Urinary bladder (tissue), 4 donors: Measurements from ENCODE around the gene HOXA2. TPM values are rescaled to one million over a fixed set of nuclear protein-coding genes. Genes with fewer than 3 reads are reported as not detected.

Experiments
- DNase-seq: peaks from one replicate; pipeline ENCODE4 v3.0.0-alpha.2; 2015; ENCODE audit errors: extremely low spot score
- H3K27ac ChIP-seq: one replicate; pipeline ENCODE4 v1.5.1; 2013; ENCODE audit warnings: low read depth, mild to moderate bottlenecking, moderate library complexity
- H3K36me3 ChIP-seq: one replicate; pipeline ENCODE4 v1.6.1; 2013; ENCODE audit warnings: mild to moderate bottlenecking, moderate library complexity; ENCODE audit not compliant: insufficient read depth
- H3K4me1 ChIP-seq: one replicate; pipeline ENCODE4 v1.6.1; 2013; ENCODE audit warnings: mild to moderate bottlenecking, moderate library complexity; ENCODE audit not compliant: insufficient read depth
- H3K4me3 ChIP-seq: one replicate; pipeline ENCODE4 v1.5.1; 2013; ENCODE audit warnings: low read depth, low read length
- WGBS: extraction: QIAGEN DNeasy Blood & Tissue Kit; methylation state at CpG from one replicate; pipeline ENCODE4 v1.1.7; 2013; 5-methylcytosine and 5-hydroxymethylcytosine counted together
- polyA plus RNA-seq: library from polyadenylated mRNA; stranded (reverse); fragments of 200-250 nt; gene quantifications from one replicate; pipeline ENCODE4 v1.2.3, GENCODE V29; 2013
- total RNA-seq: library from RNA; depleted of rRNA; stranded (reverse); fragments of >200 nt; gene quantifications from one replicate; pipeline ENCODE4 v1.2.3, GENCODE V29; 2014
- donor health status: healthy with polysubstance abuse.
- donor health status: healthy.

Gene HOXA2
- total and polyA plus RNA-seq, 2 donors = 1.3 to 1.4 TPM

DNA sequence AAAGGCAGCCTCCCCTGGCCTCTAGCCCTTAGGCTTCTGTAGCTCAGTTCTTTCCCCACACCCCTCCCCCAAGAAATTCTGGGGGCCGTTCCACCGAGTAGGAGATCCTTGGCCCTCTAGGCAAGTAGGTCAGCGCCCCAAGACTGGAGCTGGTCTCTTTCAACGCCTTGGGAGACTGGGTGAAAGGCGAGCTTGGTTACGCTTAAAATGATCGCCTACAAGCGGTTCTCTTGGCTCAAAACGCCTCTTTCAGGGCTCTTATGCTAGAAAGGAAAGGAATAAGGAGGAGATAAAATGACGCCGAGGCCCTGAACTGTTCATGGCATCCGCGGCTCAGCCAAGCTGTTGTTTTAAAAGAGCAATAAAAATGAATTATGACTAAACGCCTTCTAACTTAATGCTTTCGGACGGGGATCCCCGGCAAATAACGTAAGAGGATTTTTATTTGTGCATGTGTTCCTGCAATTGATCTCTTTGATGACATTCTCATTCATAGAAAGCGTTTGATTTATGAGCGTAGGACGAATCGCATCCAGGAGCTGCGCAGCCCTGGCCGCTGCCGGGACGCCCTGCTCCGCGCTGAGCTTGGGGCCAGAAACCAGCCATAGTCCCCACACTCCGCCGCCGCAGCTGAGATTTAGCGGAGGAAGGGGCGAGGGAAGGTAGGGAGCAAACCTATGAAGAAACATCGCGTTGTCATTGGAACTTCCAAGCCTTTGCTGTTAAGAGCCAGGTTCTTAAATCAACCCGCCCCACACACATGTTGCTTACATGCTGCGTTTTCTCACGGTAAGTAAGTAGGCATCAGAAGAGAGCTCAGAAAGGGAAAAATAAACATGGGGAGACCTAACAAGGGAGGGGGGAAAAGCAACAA lies 3.7 kb downstream of the HOXA2 start:
- peak; percentile 88 for DNase-seq
- Histone ChIP-seq H3K36me3 (no peaks in the 10 kb centered on the region), H3K27ac (peak overlapping the region; percentile 69), H3K4me3 (peak overlapping the region; percentile 93), H3K4me1 (no peaks in the 10 kb centered on the region)
- WGBS = 11% methylated on average over 38 of the region's 38 CpGs

DNA sequence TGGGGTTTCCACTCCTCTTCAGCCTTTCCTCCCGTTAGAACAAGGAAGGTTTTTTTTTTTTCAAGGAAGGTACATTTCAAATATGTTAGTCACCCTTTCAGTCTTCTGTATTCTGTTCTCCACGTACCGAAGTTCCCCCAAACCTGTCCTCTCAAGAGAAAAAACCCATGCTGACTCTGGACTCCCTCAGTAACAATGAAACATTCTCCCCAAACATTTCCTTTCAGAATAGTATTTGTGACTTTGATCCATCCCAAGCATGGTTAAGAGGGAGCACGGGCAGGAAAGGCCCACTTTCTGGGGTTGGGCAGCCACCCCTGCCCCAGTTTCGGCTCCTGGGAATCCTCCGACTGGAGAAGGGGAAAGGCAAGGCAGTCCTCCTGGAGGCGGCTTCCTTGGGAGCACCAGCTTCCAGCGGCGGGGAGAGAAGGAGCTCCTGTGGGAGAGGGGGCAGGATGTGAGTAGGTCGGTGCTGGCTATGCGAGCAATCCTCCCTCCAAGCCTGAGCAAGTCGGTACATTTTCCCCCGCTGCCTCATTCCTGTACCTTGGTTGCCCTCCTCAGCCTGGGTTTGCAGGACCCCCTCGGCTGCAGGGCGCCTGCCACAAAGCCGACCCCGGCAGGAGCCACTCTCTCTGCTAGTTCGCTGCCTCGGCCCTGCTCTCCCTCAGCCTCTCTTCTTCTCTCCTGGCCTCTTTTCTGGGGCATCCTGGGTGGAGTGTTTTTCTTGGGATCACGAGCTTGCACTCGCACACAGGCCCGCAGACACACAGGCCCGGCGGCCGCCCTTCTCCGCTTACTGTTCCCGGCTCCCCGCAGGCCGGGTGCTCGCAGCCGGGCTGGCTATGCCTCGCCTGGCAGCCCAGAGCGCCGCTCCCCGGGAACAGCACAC lies 4.6 kb downstream of the HOXA2 start:
- no peaks in the 10 kb centered on the region for H3K4me1 ChIP-seq
- H3K36me3 ChIP-seq = no peaks in the 10 kb centered on the region
- no peak for DNase-seq
- peak overlapping the region; percentile 93 for H3K4me3 ChIP-seq
- 18% methylated on average over 35 of the region's 35 CpGs for WGBS
- peak overlapping the region; percentile 91 for H3K27ac ChIP-seq

DNA sequence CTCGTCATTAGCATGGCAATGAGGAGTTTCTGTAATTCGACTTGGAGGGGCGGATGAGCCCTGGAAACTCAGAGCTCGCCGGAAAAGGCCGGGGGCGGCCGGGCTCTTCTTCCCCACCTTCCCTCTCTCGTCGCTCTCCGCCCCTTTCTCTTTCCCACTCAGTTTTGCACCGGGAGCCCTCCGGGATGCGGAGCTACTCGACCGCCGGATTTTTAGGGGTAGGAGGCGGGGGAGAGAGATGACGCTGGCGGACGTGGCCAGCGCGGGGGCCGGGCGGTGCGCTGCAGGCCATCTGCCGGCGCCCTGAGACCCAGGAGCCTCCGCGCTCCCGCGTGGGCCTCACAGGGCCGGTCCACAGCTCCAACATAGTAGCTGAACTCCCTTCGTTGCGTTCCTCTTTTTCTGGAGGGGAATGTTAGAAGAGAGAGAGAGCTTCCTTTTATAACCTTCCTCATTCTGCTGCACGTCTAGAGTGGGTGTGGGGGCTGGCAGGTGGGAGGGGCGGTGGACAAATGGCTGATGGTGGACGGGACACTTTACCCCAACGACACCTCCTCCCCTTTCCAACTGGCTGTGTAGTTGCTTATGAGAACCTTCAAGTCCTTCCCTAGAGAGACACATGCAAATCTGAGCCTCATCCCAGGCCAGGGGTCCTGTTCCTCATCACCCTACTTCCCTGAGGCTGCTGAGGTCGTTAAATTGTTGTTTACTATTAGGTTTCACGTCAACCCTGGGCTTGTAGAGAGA lies 5.5 kb downstream of the HOXA2 start:
- Histone ChIP-seq H3K36me3 (no peaks in the 10 kb centered on the region), H3K4me1 (no peaks in the 10 kb centered on the region), H3K4me3 (peak overlapping the region; percentile 93), H3K27ac (peak overlapping the region; percentile 91)
- no peak for DNase-seq
- under 1% methylated on average over 41 of the region's 41 CpGs for WGBS

DNA sequence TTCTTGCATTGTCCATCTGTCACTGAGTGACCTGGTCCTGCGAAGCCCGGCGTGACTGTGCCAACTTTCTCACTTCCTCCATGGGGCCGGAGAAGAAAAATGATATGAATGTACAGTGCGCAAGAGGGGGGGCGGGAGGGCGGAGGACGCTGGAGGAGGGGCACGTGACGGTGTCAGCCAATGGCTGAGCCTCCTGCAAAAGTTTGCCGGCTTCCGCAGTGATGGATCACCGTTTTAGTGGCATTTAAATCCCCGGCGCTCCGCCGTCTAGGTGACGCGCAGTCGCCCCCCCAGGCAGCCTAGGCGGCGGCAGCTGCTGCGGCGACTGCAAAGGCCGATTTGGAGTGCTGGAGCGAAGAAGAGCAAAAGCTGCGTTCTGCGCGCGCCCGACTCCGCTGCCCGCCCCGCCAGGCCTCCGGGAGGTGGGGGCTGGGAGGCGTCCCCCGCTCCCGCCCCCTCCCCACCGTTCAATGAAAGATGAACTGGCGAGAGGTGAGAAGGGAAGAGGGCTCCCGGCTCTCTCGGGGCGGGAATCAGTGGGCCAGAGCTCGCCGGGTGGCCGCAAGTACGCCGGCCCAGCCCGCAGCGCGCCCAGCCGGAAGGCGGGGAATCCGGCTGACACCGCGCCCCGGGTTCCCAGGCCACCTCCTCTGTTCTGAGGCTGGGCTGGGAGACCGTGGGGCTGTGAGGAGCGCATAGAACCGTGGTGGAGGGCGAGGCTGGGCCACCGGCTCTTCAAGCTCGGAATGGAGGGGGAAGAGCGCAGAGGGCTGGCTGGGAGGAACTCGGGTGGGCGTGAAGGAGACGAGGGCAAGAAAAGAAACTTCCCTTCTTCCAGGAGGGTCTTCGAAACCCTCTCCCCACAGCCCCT lies 6.4 kb downstream of the HOXA2 start, which contains the start of gene HOXA1:
Gene HOXA1, minus strand, starts transcription at position 104 of the 871 bp plus-strand sequence. Its CDS starts 88 bp downstream, at position 16.
- Histone ChIP-seq H3K36me3 (no peaks in the 10 kb centered on the region), H3K4me3 (peak within 1 kb of the TSS; percentile 93), H3K27ac (peak within 1 kb of the TSS; percentile 91), H3K4me1 (no peaks in the 10 kb centered on the region)
- no peak for DNase-seq
- under 1% methylated on average over 68 of the region's 68 CpGs for WGBS

DNA sequence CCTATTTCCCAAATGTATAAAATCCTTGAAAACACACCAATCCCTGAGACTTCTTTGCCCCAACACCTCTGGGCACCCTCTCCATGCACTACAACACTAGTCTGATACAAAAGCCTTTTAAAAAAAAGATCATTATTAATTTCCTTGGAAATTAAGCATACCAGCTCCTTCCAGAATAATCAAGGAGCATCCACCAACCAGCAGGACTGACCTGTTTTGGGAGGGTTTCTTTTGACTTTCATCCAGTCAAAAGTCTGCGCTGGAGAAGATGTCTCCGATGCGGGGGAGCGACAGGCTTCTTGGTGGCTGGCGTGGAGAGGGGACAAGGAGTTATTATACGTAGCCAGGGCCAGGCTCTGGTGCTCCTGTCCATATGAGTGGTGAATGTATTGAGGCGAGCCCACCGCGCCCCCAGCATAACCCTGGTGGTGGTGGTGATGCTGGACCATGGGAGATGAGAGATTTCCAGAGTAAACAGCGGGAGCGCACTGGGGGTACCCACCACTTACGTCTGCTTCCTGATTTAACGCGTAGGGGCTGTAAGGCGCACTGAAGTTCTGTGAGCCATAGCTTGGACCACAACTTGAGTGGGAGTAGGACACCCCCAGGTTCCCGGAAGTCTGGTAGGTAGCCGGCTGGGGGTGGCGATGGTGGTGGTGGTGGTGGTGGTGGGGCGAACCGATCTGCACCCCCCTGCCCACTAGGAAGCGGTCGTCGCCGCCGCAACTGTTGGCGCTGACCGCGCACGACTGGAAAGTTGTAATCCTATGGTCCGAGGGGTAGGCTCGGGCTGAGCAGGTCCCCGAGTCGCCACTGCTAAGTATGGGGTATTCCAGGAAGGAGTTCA lies 7.2 kb downstream of the HOXA2 start:
- no peak for DNase-seq
- Histone ChIP-seq H3K4me1 (no peaks in the 10 kb centered on the region), H3K36me3 (no peaks in the 10 kb centered on the region), H3K4me3 (peak overlapping the region; percentile 93), H3K27ac (no peak overlapping the region)
- WGBS = 18% methylated on average over 33 of the region's 33 CpGs

DNA sequence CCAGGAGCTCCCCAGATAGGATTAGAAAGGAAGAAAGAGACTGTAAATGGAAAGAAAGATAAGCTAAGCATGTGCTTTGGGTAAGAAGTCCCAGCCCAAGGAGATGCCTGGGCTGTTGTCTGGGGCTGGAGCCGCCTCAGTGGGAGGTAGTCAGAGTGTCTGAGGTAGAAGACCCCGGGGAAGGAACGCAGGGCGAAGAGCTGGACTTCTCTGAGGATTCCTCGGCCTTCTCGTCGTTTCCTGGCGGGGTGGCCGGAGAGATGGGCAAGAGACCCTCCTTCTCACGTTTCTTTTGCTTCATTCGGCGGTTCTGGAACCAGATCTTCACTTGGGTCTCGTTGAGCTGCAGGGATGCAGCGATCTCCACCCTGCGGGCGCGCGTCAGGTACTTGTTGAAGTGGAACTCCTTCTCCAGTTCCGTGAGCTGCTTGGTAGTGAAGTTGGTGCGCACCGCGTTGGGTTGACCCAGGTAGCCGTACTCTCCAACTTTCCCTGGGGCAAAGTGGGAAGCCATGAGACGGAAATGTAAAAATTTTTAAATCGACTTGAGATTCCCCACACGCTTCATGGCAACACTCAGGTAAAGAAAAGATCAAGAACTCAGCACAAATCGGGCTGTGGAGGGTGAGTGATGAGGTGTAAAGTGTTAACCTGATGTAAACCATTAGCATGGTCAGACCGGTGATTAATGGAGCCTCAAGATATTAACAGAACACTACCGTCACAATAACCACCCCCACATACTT lies 8.0 kb downstream of the HOXA2 start:
- H3K27ac ChIP-seq = no peak overlapping the region
- DNase-seq = no peak

DNA sequence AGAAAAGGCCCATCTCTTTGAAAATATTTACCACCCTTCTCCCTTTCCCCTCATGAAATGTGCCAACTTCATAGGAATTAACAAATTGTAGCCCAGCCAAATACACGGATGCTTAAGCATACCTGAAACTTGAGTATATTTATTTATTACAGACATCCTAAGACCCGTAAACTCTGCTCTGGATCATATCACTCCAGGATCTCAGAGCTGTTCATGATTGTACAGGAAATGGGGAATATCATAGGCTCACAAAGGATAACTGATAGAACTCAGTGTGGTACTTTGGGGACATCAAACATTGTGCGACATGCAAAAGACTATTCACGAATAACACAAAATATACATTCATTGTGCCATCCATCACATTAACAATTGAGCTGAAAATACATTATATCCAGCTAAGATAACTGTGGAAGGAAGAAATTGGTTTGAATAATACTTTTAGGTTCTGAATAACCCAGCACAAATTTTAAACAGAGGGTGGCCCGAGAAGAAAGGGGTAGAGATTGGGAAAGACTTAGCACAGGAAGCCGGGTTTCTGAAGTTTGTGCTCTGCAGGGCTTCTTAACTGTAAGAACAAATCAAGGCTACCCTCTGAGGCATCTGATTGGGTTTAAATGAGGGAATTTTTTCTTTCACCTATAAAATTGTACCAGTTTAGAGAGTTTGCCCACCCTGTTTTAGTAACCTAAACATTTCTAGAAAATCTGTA lies 9.1 kb downstream of the HOXA2 start:
- WGBS = 70% methylated on average over 6 of the region's 6 CpGs
- no peak for DNase-seq
- no peak overlapping the region for H3K4me3 ChIP-seq
- no peaks in the 10 kb centered on the region for H3K4me1 ChIP-seq
- H3K27ac ChIP-seq = no peak overlapping the region
- H3K36me3 ChIP-seq = no peaks in the 10 kb centered on the region

More for the DNA sequence above, 8.0 kb downstream of the HOXA2 start:
- Histone ChIP-seq H3K4me1 (no peaks in the 10 kb centered on the region), H3K4me3 (no peak overlapping the region), H3K36me3 (no peaks in the 10 kb centered on the region)
- 79% methylated on average over 29 of the region's 29 CpGs for WGBS

DNA sequence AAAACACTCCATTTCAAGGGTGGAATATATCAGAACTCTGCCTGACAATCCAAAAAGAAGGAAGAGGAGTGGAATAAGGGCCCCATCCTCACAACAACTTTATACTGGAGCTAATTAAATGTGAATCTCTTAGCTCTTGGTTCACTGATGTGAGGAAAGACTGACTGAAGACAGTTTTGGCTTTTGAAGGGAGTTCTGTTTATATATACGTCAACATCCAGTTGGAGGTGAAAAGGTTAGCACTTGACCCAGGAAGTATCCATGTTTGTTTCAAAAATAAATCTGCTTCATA lies 9.7 kb downstream of the HOXA2 start:
- DNase-seq = no peak
- Histone ChIP-seq H3K27ac (no peak overlapping the region), H3K4me1 (no peaks in the 10 kb centered on the region), H3K4me3 (no peak overlapping the region), H3K36me3 (no peaks in the 10 kb centered on the region)
- 82% methylated on average over 1 of the region's 1 CpG for WGBS

DNA sequence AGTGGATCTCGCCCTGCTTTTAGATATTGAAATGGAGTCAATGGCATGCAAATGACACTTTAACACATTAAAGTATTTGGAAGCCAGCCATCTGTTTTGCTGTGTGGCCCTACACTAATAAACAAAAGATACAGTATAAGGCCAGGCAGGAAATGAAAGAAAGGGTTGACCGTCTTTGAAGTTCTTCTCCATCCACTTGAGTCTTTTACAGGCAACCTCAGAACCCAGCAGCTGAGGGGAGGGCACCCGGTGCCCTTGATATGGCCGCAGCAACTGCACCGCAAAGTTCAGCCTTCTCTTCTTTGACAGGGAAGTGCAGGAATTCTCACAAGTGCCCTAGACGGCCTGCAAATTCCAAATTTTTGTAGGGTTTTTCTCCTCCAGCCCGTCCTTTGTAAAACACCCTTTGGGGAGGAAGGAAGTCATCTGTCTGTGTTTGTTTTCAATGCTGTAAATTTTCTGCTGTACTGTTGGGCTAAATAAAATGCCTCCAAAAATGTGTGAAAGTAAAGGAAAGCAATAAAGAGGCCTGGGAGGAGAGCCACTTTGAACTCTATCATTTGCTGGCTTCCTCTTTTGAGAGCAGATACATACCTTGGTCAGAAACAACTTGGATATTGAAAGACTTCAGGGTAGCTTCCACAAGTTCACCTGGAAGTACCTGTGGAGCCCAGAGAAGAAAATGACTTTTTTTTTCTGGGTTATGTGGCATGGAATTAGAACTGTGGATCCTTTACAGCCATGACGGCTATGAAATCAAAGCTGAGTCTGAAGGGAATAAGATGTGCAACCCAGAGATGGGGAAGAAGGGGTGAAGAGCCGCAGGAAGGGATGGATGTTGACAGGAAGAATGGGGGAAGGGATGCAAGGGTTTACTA lies 10.3 kb downstream of the HOXA2 start:
- no peak for DNase-seq
- 75% methylated on average over 9 of the region's 9 CpGs for WGBS
- H3K4me3 ChIP-seq = no peak overlapping the region
- H3K36me3 ChIP-seq = no peaks in the 10 kb centered on the region
- H3K4me1 ChIP-seq = no peaks in the 10 kb centered on the region
- H3K27ac ChIP-seq = no peak overlapping the region

DNA sequence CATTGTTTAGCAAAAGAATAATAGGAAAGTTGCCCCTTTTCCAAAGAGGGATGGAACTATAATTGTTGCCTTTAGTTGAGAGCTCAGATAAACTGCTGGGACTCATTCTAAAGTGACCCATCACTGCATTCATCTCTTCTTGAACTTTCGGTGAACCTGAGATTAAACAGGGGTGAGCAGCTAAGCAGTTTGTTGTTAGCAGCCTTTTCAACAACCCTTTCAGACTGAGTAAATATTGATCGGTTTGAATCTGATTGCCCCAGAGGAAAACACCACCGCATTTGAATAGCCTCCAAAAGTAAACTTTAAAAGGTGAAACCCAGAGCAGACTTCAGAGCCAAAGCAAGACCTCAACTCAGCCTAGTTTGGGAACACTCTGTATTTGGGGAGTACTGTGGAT lies 11.4 kb downstream of the HOXA2 start:
- no peak for DNase-seq
- Histone ChIP-seq H3K4me1 (no peaks in the 10 kb centered on the region), H3K36me3 (no peaks in the 10 kb centered on the region), H3K27ac (peak overlapping the region; percentile 38), H3K4me3 (no peak overlapping the region)
- 50% methylated on average over 3 of the region's 3 CpGs for WGBS
